ENCODE data around the gene CNTNAP2.
"Not testable (repeated sequence)": the region's sequence is repeated elsewhere in the genome, so short reads cannot be mapped to it uniquely, and the experiment has no call there.

DNA sequence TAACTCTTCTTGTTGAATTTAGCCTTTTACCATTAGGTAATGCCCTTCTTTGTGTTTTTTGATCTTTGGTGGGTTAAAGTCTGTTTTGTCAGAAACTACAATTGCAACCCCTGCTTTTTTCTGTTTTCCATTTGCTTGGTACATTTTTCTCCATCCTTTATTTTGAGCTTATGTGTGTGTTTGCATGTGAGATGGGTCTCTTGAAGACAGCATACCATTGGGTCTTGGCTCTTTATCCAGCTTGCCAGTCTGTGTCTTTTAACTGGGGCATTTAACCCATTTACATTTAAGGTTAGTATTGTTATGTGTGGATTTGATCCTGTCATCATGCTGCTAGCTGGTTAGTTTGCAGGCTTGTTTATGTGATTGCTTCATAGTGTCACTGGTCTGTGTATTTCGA lies 997.9 kb downstream of the CNTNAP2 start:
- TF ChIP-seq POLR2A, EP300 (IDR thresholded peaks at IDR 0.05): not testable (repeated sequence)
- TF ChIP-seq, protein P1, sequence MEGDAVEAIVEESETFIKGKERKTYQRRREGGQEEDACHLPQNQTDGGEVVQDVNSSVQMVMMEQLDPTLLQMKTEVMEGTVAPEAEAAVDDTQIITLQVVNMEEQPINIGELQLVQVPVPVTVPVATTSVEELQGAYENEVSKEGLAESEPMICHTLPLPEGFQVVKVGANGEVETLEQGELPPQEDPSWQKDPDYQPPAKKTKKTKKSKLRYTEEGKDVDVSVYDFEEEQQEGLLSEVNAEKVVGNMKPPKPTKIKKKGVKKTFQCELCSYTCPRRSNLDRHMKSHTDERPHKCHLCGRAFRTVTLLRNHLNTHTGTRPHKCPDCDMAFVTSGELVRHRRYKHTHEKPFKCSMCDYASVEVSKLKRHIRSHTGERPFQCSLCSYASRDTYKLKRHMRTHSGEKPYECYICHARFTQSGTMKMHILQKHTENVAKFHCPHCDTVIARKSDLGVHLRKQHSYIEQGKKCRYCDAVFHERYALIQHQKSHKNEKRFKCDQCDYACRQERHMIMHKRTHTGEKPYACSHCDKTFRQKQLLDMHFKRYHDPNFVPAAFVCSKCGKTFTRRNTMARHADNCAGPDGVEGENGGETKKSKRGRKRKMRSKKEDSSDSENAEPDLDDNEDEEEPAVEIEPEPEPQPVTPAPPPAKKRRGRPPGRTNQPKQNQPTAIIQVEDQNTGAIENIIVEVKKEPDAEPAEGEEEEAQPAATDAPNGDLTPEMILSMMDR (IDR thresholded peaks at IDR 0.05) = not testable (repeated sequence)
